WTC11 (cell line): ENCODE data around the gene SLC15A1. TPM values are rescaled to one million over a fixed set of nuclear protein-coding genes. Genes with fewer than 3 reads are reported as not detected.

Experiments
- ATAC-seq: fragments of 200-7000 bp; cut with Tn5 transposase; 2 replicates; pipeline ENCODE4 v1.10.0; 2021; ENCODE audit warnings: mild to moderate bottlenecking, moderate library complexity
- CTCF ChIA-PET: fragments of 300-600 bp; sonication (Branson Sonifier 250); formaldehyde crosslinking; loops from one replicate; lab custom pipeline; 2021; ENCODE audit warnings: antibody characterized with exemption; lab: Charles Lee
- POLR2A ChIA-PET: fragments of 350-600 bp; sonication (Branson Sonifier 250); formaldehyde crosslinking; loops from one replicate; lab custom pipeline; 2021; ENCODE audit warnings: antibody characterized with exemption; lab: Charles Lee
- DNase-seq: peaks from one replicate; pipeline ENCODE4 v3.0.0; 2021; ENCODE audit warnings: low spot score
- H3K27ac Mint-ChIP-seq: 2 replicates; pipeline ENCODE4 v1.8.0; 2021; ENCODE audit warnings: mixed read lengths
- H3K27me3 Mint-ChIP-seq: 2 replicates; pipeline ENCODE4 v1.8.0; 2021; ENCODE audit warnings: low read depth, mild to moderate bottlenecking, moderate library complexity, mixed read lengths
- H3K36me3 Mint-ChIP-seq: 2 replicates; pipeline ENCODE4 v1.8.0; 2021; ENCODE audit warnings: mixed read lengths
- H3K4me1 Mint-ChIP-seq: 2 replicates; pipeline ENCODE4 v1.8.0; 2022; ENCODE audit warnings: mixed read lengths
- H3K4me3 Mint-ChIP-seq: 2 replicates; pipeline ENCODE4 v1.8.0; 2021; ENCODE audit warnings: mild to moderate bottlenecking, moderate library complexity, mixed read lengths
- H3K9me3 Mint-ChIP-seq: 2 replicates; pipeline ENCODE4 v1.8.0; 2021; ENCODE audit warnings: mixed read lengths
- ARID4B ChIP-seq: sonication (generic); formaldehyde crosslinking; IDR thresholded peaks from 2 replicates; pipeline ENCODE4 v1.8.0; 2023; ENCODE audit warnings: missing genetic modification reagents, mild to moderate bottlenecking, borderline replicate concordance
- ATF2 ChIP-seq: sonication (generic); formaldehyde crosslinking; IDR thresholded peaks from 2 replicates; pipeline ENCODE4 v1.8.1; 2022; ENCODE audit warnings: low read depth, missing genetic modification reagents, borderline replicate concordance
- ATF6 ChIP-seq: sonication (generic); formaldehyde crosslinking; IDR thresholded peaks from 2 replicates; pipeline ENCODE4 v1.8.1; 2023; ENCODE audit warnings: mild to moderate bottlenecking, missing genetic modification reagents
- CBFB ChIP-seq: sonication (generic); formaldehyde crosslinking; IDR thresholded peaks from 2 replicates; pipeline ENCODE4 v1.8.1; 2022; ENCODE audit warnings: mild to moderate bottlenecking, low read depth, missing genetic modification reagents
- CREM ChIP-seq: sonication (generic); formaldehyde crosslinking; IDR thresholded peaks from 2 replicates; pipeline ENCODE4 v1.8.1; 2022; ENCODE audit warnings: mild to moderate bottlenecking, missing genetic modification reagents, moderate library complexity
- ETV6 ChIP-seq: sonication (generic); formaldehyde crosslinking; IDR thresholded peaks from 2 replicates; pipeline ENCODE4 v1.8.1; 2022; ENCODE audit warnings: mild to moderate bottlenecking, missing genetic modification reagents
- FOXP1 ChIP-seq: sonication (generic); formaldehyde crosslinking; IDR thresholded peaks from 2 replicates; pipeline ENCODE4 v1.8.0; 2022; ENCODE audit warnings: missing genetic modification reagents, mild to moderate bottlenecking, moderate library complexity, borderline replicate concordance
- HMGXB4 ChIP-seq: sonication (generic); formaldehyde crosslinking; IDR thresholded peaks from 2 replicates; pipeline ENCODE4 v1.8.1; 2023; ENCODE audit warnings: mild to moderate bottlenecking, moderate library complexity, missing genetic modification reagents
- MLX ChIP-seq: sonication (generic); formaldehyde crosslinking; IDR thresholded peaks from 2 replicates; pipeline ENCODE4 v1.8.1; 2023; ENCODE audit warnings: mild to moderate bottlenecking, missing genetic modification reagents, moderate library complexity
- MYBL2 ChIP-seq: sonication (generic); formaldehyde crosslinking; IDR thresholded peaks from 2 replicates; pipeline ENCODE4 v1.8.1; 2023; ENCODE audit warnings: mild to moderate bottlenecking, moderate library complexity, missing genetic modification reagents
- NFATC4 ChIP-seq: fragments of 250-450 bp; sonication (Bioruptor Pico); IDR thresholded peaks from 2 replicates; pipeline ENCODE4 v1.9.0; 2021; ENCODE audit warnings: mild to moderate bottlenecking
- NFYB ChIP-seq: sonication (generic); formaldehyde crosslinking; conservative IDR thresholded peaks from 2 replicates; pipeline ENCODE4 v1.8.0; 2022; ENCODE audit warnings: low read depth, missing genetic modification reagents
- NR3C1 ChIP-seq: sonication (generic); formaldehyde crosslinking; conservative IDR thresholded peaks from 2 replicates; pipeline ENCODE4 v1.8.1; 2023; ENCODE audit warnings: low read depth, mild to moderate bottlenecking, missing genetic modification reagents
- RELA ChIP-seq: sonication (generic); formaldehyde crosslinking; IDR thresholded peaks from 2 replicates; pipeline ENCODE4 v1.8.1; 2022; ENCODE audit warnings: missing genetic modification reagents, mild to moderate bottlenecking, borderline replicate concordance
- TCF7 ChIP-seq: sonication (generic); formaldehyde crosslinking; IDR thresholded peaks from 2 replicates; pipeline ENCODE4 v1.8.0; 2022; ENCODE audit warnings: mild to moderate bottlenecking, low read depth, missing genetic modification reagents, moderate library complexity
- ZNF281 ChIP-seq: sonication (generic); formaldehyde crosslinking; IDR thresholded peaks from 2 replicates; pipeline ENCODE4 v1.8.0; 2023; ENCODE audit warnings: mild to moderate bottlenecking, missing genetic modification reagents
- ZSCAN18 ChIP-seq: fragments of 250-450 bp; sonication (Bioruptor Pico); IDR thresholded peaks from 2 replicates; pipeline ENCODE4 v2.1.2; 2022; ENCODE audit warnings: mild to moderate bottlenecking, moderate library complexity
- total RNA-seq: library from RNA; stranded (reverse); gene quantifications from 3 replicates; pipeline ENCODE4 v1.2.3, GENCODE V29; 2021

The SLC15A1 gene
- total RNA-seq, 1 experiment from 2014 or later = 2.3 TPM

GRCh38 chr13:98778749-98779148 lies 26.3 kb upstream of the SLC15A1 start (continued):
- TF ChIP-seq ATF2 (no peak), ATF6 (CRISPR knock-in tag) (no peak), ARID4B (CRISPR knock-in tag) (no peak), NFATC4 (CRISPR knock-in tag) (no peak)
- TF ChIP-seq, all 79 proteins: peak for 0

- no peak for ATAC-seq
- peaks cover 10% of the 10 kb centered on the region for H3K9me3 Mint-ChIP-seq
- DNase-seq = no peak
- no peaks in the 10 kb centered on the region for H3K27me3 Mint-ChIP-seq
- no peak overlapping the region for H3K4me3 Mint-ChIP-seq
- H3K4me1 Mint-ChIP-seq = peaks cover 12% of the 10 kb centered on the region
- H3K36me3 Mint-ChIP-seq = no peaks in the 10 kb centered on the region
- ChIA-PET CTCF (interaction anchor here (0.8 kb wide), 1 partner anchor 103 kb away, joined by 3 read pairs; no protein-coding TSS in a partner anchor), POLR2A (no interaction called here)
- TF ChIP-seq NFYB (CRISPR knock-in tag) (no peak), FOXP1 (CRISPR knock-in tag) (no peak), CREM (no peak), MLX (no peak)
- TF ChIP-seq, all 79 proteins: peak for 0
- no peak overlapping the region for H3K27ac Mint-ChIP-seq
Observed at GRCh38 chr13:98776644-98777043, 24.2 kb upstream of the SLC15A1 start.

GRCh38 chr13:98775844-98776598 lies 23.5 kb upstream of the SLC15A1 start:
- Mint-ChIP-seq H3K9me3 (peaks cover 5% of the 10 kb centered on the region), H3K27me3 (no peaks in the 10 kb centered on the region), H3K36me3 (no peaks in the 10 kb centered on the region), H3K4me3 (no peak overlapping the region), H3K4me1 (peaks cover 12% of the 10 kb centered on the region), H3K27ac (no peak overlapping the region)
- ATAC-seq (no peak), DNase-seq (no peak)
- ChIA-PET POLR2A (no interaction called here), CTCF (interaction anchor here (0.8 to 1.4 kb wide), 2 partner anchors 13 to 103 kb away, joined by 3 to 5 read pairs; no protein-coding TSS in a partner anchor)
- TF ChIP-seq ZSCAN18 (CRISPR knock-in tag) (no peak), MYBL2 (CRISPR knock-in tag) (no peak), RELA (no peak), NFYB (CRISPR knock-in tag) (no peak), TCF7 (CRISPR knock-in tag) (no peak), ETV6 (CRISPR knock-in tag) (no peak), HMGXB4 (CRISPR knock-in tag) (no peak), CBFB (CRISPR knock-in tag) (no peak), NR3C1 (CRISPR knock-in tag) (no peak), ZNF281 (CRISPR knock-in tag) (no peak)
